ENCODE data around the gene PTPRG. TPM values are rescaled to one million over a fixed set of nuclear protein-coding genes. Genes with fewer than 3 reads are reported as not detected.

The PTPRG gene
- total RNA-seq, 3 donors from 2014 or later (not counting 1 experiment from before 2014, with no cell fraction given) = 1.0 to 2.9 (median 2.5) TPM

GRCh38 chr3:61876797-61877196 is 315.4 kb downstream of the PTPRG start:
- TF ChIP-seq CTCF (IDR thresholded peaks at IDR 0.05) = no peak
- no peaks in the 10 kb centered on the region for H3K27me3 ChIP-seq (ENCODE audit: control insufficient read depth, insufficient read depth, low read length)
- H3K36me3 ChIP-seq (ENCODE audit: control insufficient read depth, insufficient read depth, low read length) = no peaks in the 10 kb centered on the region
- no peak overlapping the region for H3K4me3 ChIP-seq (ENCODE audit: low read length)
- peaks cover 2 to 3% of the 10 kb centered on the region in 2 donors for H3K9me3 Mint-ChIP-seq
- H3K27me3 Mint-ChIP-seq (ENCODE audit: low read depth in 2 of 2) = peaks cover 0 to 5% of the 10 kb centered on the region in 2 donors
- intact Hi-C loops (cut with micrococcal nuclease) = no loop called here
- no peak overlapping the region for H3K27ac Mint-ChIP-seq
- no peaks in the 10 kb centered on the region for H3K4me1 ChIP-seq (ENCODE audit: control insufficient read depth, insufficient read depth, low read length)
- DNase-seq = no peak
- no peaks in the 10 kb centered on the region for H3K36me3 Mint-ChIP-seq
- H3K9me3 ChIP-seq (ENCODE audit: control insufficient read depth, insufficient read depth, low read length) = no peaks in the 10 kb centered on the region
- ATAC-seq = no peak
- H3K4me1 Mint-ChIP-seq = no peaks in the 10 kb centered on the region
- no peak overlapping the region for H3K27ac ChIP-seq (ENCODE audit: low read length)
- no peak overlapping the region for H3K4me3 Mint-ChIP-seq
- no CpG with 5 or more reads among the region's 2 CpGs for WGBS (ENCODE audit: insufficient coverage)

GRCh38 chr3:61877359-61878138 is 316.2 kb downstream of the PTPRG start:
- Mint-ChIP-seq H3K27me3 (ENCODE audit: low read depth in 2 of 2) (no peaks in the 10 kb centered on the region), H3K27ac (no peak overlapping the region), H3K9me3 (peaks cover 2 to 3% of the 10 kb centered on the region in 2 donors), H3K36me3 (no peaks in the 10 kb centered on the region), H3K4me1 (no peaks in the 10 kb centered on the region), H3K4me3 (no peak overlapping the region)
- H3K4me1 ChIP-seq (ENCODE audit: control insufficient read depth, insufficient read depth, low read length) = no peaks in the 10 kb centered on the region
- DNase-seq (no peak), ATAC-seq (no peak)
- intact Hi-C loops (cut with micrococcal nuclease) = no loop called here
- TF ChIP-seq CTCF (IDR thresholded peaks at IDR 0.05) = no peak
- H3K4me3 ChIP-seq (ENCODE audit: low read length) = no peak overlapping the region
- H3K27me3 ChIP-seq (ENCODE audit: control insufficient read depth, insufficient read depth, low read length) = no peaks in the 10 kb centered on the region
- 62% methylated on average over 4 of the region's 6 CpGs for WGBS (ENCODE audit: insufficient coverage)
- H3K36me3 ChIP-seq (ENCODE audit: control insufficient read depth, insufficient read depth, low read length) = no peaks in the 10 kb centered on the region
- no peak overlapping the region for H3K27ac ChIP-seq (ENCODE audit: low read length)
- H3K9me3 ChIP-seq (ENCODE audit: control insufficient read depth, insufficient read depth, low read length) = no peaks in the 10 kb centered on the region

- no peak for ATAC-seq
- no peak for DNase-seq
- intact Hi-C loops (cut with micrococcal nuclease) = no loop called here
- no peaks in the 10 kb centered on the region for H3K4me1 Mint-ChIP-seq
- no peak overlapping the region for H3K4me3 Mint-ChIP-seq
- no peaks in the 10 kb centered on the region for H3K27me3 Mint-ChIP-seq (ENCODE audit: low read depth in 2 of 2)
- Histone ChIP-seq H3K9me3 (ENCODE audit: control insufficient read depth, insufficient read depth, low read length) (no peaks in the 10 kb centered on the region), H3K27me3 (ENCODE audit: control insufficient read depth, insufficient read depth, low read length) (no peaks in the 10 kb centered on the region), H3K4me3 (ENCODE audit: low read length) (no peak overlapping the region), H3K27ac (ENCODE audit: low read length) (no peak overlapping the region), H3K4me1 (ENCODE audit: control insufficient read depth, insufficient read depth, low read length) (no peaks in the 10 kb centered on the region), H3K36me3 (ENCODE audit: control insufficient read depth, insufficient read depth, low read length) (no peaks in the 10 kb centered on the region)
- H3K27ac Mint-ChIP-seq = no peak overlapping the region
- no peak for TF ChIP-seq CTCF (IDR thresholded peaks at IDR 0.05)
- no peaks in the 10 kb centered on the region for H3K36me3 Mint-ChIP-seq
- H3K9me3 Mint-ChIP-seq = peaks cover 0 to 2% of the 10 kb centered on the region in 2 donors
These were observed 320.9 kb downstream of the PTPRG start for GRCh38 chr3:61882253-61882652.

- Mint-ChIP-seq H3K9me3 (peaks cover 0 to 2% of the 10 kb centered on the region in 2 donors), H3K4me3 (no peak overlapping the region), H3K27me3 (ENCODE audit: low read depth in 2 of 2) (no peaks in the 10 kb centered on the region), H3K4me1 (no peaks in the 10 kb centered on the region), H3K27ac (no peak overlapping the region), H3K36me3 (no peaks in the 10 kb centered on the region)
- no peaks in the 10 kb centered on the region for H3K9me3 ChIP-seq (ENCODE audit: control insufficient read depth, insufficient read depth, low read length)
- intact Hi-C loops (cut with micrococcal nuclease) = no loop called here
- no peak overlapping the region for H3K4me3 ChIP-seq (ENCODE audit: low read length)
- no peaks in the 10 kb centered on the region for H3K27me3 ChIP-seq (ENCODE audit: control insufficient read depth, insufficient read depth, low read length)
- H3K27ac ChIP-seq (ENCODE audit: low read length) = no peak overlapping the region
- H3K36me3 ChIP-seq (ENCODE audit: control insufficient read depth, insufficient read depth, low read length) = no peaks in the 10 kb centered on the region
- no peak for ATAC-seq
- TF ChIP-seq CTCF (IDR thresholded peaks at IDR 0.05) = no peak
- DNase-seq = no peak
- WGBS (ENCODE audit: insufficient coverage) = 93% methylated on average over 4 of the region's 4 CpGs
- no peaks in the 10 kb centered on the region for H3K4me1 ChIP-seq (ENCODE audit: control insufficient read depth, insufficient read depth, low read length)
These were observed 323.4 kb downstream of the PTPRG start for GRCh38 chr3:61884794-61885193.

All from natural killer cell (primary cell).